NCI-H2196 treated with DMSO at 0.1 percent for 48 hours (cell line): Measurements from ENCODE around the gene CSNK2A1.

ENCODE experiments used
- DNase-seq: peaks from one replicate; lab custom pipeline; 2025; ENCODE audit not compliant: unreplicated experiment; lab: John Stamatoyannopoulos, UW

CSNK2A1 gene

DNA sequence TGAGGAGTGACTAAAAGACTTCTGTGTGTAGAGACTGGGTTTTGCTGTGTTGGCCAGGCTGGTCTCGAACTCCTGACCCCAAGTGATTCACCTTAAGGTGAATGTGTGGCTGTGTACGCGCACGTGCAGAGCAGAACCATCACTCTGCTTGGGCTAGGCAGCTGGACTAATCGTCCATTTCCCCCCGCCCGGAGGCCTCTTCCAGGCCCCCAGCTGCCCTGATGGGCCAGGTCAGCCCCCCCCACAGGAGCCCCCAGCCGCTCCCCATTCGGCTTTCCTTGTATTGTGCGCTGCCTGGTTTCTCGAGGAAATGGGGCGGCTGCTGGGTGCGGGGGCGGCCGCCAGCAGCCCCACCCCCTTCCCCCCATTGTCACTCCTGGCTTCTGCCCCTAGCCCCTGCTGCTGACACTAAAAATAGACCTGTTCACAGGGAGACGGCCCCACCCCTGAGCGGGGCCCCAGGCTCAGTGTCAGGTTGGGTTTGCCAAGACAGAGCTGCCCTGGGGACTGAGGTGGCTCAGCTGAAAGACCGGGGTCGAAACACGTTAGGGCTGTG is 24.6 kb upstream of the CSNK2A1 start:
- DNase-seq, result no peak

- DNase-seq, result no peak
Observed at GRCh38 chr20:564192-564591, 20.6 kb upstream of the CSNK2A1 start.

- no peak for DNase-seq
Observed at GRCh38 chr20:563187-563586, 19.6 kb upstream of the CSNK2A1 start.

GRCh38 chr20:562232-562897 is 18.8 kb upstream of the CSNK2A1 start:
- DNase-seq, result no peak

GRCh38 chr20:561437-562231 is 18.0 kb upstream of the CSNK2A1 start:
- DNase-seq, result peak; percentile 19

GRCh38 chr20:560680-561079 is 17.1 kb upstream of the CSNK2A1 start:
- no peak for DNase-seq

DNA sequence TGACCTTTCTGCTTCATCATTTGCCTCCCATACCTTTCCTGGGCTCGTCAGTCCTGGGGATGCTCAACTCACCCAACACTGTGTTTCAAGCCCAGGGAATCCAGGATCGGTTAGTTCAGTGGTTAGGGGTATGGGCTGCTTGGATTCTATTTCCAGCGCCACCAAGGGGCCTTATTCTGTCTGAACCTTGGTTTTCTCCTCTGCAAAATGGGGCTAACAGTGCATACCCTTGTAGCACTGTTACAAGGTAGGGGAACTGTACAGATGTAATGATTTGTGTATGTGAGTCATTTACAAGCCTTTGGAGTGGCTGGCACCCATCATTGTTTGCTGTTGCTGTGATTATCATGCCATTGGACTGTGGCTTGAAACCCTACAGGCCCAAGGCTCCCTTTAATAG is 14.5 kb upstream of the CSNK2A1 start:
- no peak for DNase-seq

GRCh38 chr20:556984-557383 is 13.4 kb upstream of the CSNK2A1 start:
- DNase-seq, result no peak

DNA sequence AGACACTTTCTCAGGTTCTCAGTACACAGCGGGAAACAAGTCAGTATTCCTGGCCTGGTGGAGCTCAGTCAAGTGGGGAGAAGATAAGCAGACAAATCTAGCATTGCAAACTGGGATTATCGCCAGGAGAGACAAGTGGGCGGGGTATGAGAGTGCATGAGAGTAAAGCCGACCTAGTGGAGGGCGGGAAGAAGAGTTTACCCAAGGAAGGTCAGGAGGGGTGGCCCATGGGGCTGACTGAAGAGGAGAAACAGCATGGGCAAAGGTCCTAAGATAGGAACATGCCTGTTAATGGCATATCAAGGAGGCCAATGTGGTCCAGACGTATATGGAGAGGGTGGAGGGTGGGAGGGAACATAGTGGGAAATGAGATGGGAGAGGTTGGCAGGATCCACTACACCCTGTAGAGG is 12.4 kb upstream of the CSNK2A1 start:
- DNase-seq, result peak; percentile 48

- DNase-seq, result no peak
Observed at GRCh38 chr20:550611-551010, 7.0 kb upstream of the CSNK2A1 start.

- no peak for DNase-seq
Observed at GRCh38 chr20:549722-550496, 6.3 kb upstream of the CSNK2A1 start.

DNA sequence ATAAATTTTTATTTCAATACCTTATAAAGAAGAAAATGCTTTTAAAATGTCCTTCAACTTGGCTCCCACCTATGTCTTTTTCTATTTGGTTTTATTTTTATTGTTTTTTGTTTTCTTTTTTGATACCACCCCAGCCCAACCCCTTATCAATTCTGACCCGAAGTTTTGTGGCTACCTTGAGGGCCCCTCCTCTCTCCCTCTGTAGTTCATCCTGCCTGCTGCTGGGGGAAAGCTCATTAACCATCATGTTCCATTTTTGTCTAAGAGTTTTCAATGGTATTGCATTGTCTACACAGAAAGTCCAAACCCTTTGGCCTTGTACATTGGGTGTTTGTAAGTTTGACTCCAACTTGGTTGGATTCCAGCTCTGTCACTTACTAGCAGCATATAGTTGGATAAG is 5.3 kb upstream of the CSNK2A1 start:
- DNase-seq, result no peak

DNA sequence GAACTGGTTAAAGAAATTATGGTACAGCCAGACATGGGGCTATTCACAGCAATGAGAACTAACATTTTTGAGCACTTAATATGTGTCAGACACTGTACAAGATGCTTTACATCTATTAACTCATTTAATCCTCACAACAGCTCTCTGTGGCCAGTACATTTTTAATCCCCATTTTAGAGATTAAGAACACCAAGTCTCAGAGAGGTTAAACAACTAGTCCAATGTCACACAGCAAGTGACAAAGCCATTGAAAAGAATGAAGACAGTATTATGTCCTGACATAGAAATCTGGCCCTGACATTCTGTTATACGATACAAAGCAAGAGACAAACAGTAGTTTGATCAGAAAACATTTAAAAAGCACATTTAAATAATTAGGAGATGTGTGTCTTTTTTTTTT is 3.8 kb upstream of the CSNK2A1 start:
- no peak for DNase-seq

- no peak for DNase-seq
Observed at GRCh38 chr20:546353-546752, 2.8 kb upstream of the CSNK2A1 start.

GRCh38 chr20:544153-544725 is 649 bp upstream of the CSNK2A1 start:
- DNase-seq, result no peak

DNA sequence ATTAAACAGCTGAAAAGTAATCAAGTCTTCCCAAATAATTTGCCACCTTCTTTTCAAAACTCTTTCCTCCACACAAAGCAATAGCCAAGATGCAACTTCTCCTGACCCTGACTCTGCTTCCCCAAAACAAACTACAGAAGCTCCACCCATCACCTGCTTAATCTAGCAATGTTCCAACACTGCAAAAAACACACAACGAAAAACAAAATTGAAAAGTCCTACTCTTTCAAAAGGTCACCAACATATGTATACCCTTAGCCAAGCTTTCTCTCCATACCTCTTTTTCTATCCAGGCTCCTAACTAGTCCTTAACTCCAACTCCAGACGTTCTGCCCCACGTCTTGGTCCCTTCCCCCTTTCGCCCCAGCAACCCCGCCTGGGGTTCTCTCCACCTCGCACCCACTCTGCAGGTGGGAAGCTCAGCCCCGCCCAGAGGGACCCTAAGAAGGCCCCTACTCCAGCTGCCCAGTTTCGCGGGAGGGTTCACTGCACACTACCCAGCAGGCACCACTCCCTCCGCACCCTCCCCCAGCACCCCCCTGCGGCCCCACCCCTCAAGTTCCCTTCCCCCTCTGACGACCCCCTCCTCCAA is 717 bp downstream of the CSNK2A1 start:
- no peak for DNase-seq

DNA sequence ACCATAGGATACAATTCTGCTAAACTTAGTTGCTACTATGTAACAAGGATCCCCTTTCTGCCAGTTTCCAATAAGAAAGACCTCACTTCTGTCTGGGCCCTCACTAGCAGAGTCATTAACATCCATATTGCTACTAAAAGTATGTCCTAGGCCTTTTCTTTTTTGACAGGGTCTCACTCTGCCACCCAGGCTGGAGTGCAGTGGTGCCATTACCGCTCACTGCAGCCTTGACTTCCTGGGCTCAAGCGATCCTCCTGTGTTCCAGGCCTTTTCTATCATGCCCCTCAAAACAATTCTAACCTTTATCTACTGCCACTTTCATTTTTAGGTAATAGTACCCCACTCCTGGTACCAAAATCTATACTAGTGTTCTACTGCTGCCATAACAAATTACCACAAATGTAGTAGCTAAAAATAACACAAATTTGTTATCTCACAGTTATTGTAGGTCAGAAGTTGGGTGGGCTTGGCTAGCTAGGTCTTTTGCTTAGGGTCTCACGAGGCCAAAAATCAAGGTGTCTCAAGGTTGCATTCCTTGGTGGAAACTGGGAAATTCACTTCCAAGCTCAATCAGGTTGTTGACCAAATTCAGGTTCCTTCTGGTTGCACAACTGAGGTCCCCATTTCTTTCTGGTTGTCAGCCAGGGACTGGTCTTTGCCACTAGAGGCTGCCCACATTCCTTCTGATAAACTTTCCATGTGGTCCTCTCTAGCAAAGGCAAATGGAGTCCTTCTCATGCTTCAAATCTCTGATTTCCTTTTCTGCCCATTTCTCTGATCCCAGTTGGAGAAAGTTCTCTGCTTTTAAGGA is 3.0 kb downstream of the CSNK2A1 start:
- no peak for DNase-seq

- no peak for DNase-seq
Observed at GRCh38 chr20:539848-540247, 3.7 kb downstream of the CSNK2A1 start.

DNA sequence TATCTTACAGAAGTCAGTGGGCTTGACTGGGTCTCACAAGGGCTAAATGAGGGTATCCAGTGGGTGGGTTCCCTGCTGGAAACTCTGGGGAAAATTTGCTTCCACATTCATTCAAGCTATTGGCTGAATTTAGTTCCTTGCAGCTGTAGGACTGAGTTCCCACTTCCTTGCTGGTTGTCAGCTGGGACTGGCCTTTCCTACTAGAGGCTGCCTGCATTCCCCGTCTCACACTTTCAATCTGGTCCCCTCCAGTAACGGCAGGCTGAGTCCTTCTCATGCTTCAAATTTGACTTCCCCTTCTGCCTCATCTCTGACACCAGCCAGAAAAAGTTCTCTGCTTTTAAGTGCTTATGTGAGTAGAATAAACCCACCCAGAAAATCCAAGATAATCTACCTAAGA is 4.4 kb downstream of the CSNK2A1 start:
- DNase-seq, result no peak

GRCh38 chr20:537983-538382 is 5.6 kb downstream of the CSNK2A1 start:
- no peak for DNase-seq
